ENCODE data around the gene ARMC5.
A peak's percentile ranks its signal among the peaks of the same experiment; 100 is the strongest.
"Not testable (repeated sequence)": the region's sequence is repeated elsewhere in the genome, so short reads cannot be mapped to it uniquely, and the experiment has no call there.

ARMC5 gene

GRCh38 chr16:31476303-31477219 is 17.3 kb downstream of the ARMC5 start:
- H3K4me3 ChIP-seq (ENCODE audit: low read depth, low read length), result peak overlapping the region; percentile 56

GRCh38 chr16:31477220-31478216 is 18.2 kb downstream of the ARMC5 start:
- H3K4me3 ChIP-seq (ENCODE audit: low read depth, low read length), result peak overlapping the region; percentile 51

GRCh38 chr16:31478956-31479355 is 19.7 kb downstream of the ARMC5 start:
- no peak overlapping the region for H3K4me3 ChIP-seq (ENCODE audit: low read depth, low read length)

GRCh38 chr16:31479751-31480150 is 20.4 kb downstream of the ARMC5 start:
- no peak overlapping the region for H3K4me3 ChIP-seq (ENCODE audit: low read depth, low read length)

- H3K4me3 ChIP-seq (ENCODE audit: low read depth, low read length), result no peak overlapping the region
Observed at GRCh38 chr16:31480851-31481536, 21.7 kb downstream of the ARMC5 start.

GRCh38 chr16:31483081-31483480 is 23.8 kb downstream of the ARMC5 start, which contains the start of gene SLC5A2:
Gene SLC5A2, plus strand, starts transcription at chr16:31483123. Its CDS starts 14 bp downstream, at chr16:31483137.
- no peak within 1 kb of the TSS for H3K4me3 ChIP-seq (ENCODE audit: low read depth, low read length)

GRCh38 chr16:31484048-31484447 is 24.7 kb downstream of the ARMC5 start:
- not testable (repeated sequence) for H3K4me3 ChIP-seq (ENCODE audit: low read depth, low read length)

GRCh38 chr16:31484491-31485171 is 25.3 kb downstream of the ARMC5 start:
- no peak overlapping the region for H3K4me3 ChIP-seq (ENCODE audit: low read depth, low read length)

GRCh38 chr16:31485571-31485970 is 26.3 kb downstream of the ARMC5 start:
- no peak overlapping the region for H3K4me3 ChIP-seq (ENCODE audit: low read depth, low read length)

- no peak overlapping the region for H3K4me3 ChIP-seq (ENCODE audit: low read depth, low read length)
Observed at GRCh38 chr16:31486045-31486444, 26.7 kb downstream of the ARMC5 start.

- peak overlapping the region; percentile 48 for H3K4me3 ChIP-seq (ENCODE audit: low read depth, low read length)
Observed at GRCh38 chr16:31487071-31487719, 27.9 kb downstream of the ARMC5 start.

- peak overlapping the region; percentile 48 for H3K4me3 ChIP-seq (ENCODE audit: low read depth, low read length)
Observed at GRCh38 chr16:31487720-31488467, 28.6 kb downstream of the ARMC5 start.

- peak overlapping the region; percentile 48 for H3K4me3 ChIP-seq (ENCODE audit: low read depth, low read length)
Observed at GRCh38 chr16:31488468-31489297, 29.4 kb downstream of the ARMC5 start.

GRCh38 chr16:31489298-31489564 is 29.9 kb downstream of the ARMC5 start:
- H3K4me3 ChIP-seq (ENCODE audit: low read depth, low read length), result no peak overlapping the region

GRCh38 chr16:31489616-31490584 is 30.6 kb downstream of the ARMC5 start:
- H3K4me3 ChIP-seq (ENCODE audit: low read depth, low read length), result no peak overlapping the region

- no peak overlapping the region for H3K4me3 ChIP-seq (ENCODE audit: low read depth, low read length)
Observed at GRCh38 chr16:31491778-31492418, 32.6 kb downstream of the ARMC5 start.

Measured in iPS-11a (cell line).